NCI-H446 treated with DMSO at 0.1 percent for 48 hours (cell line): ENCODE data around the gene WDR62.

Experiments
- DNase-seq: peaks from one replicate; lab custom pipeline; 2025; lab: John Stamatoyannopoulos, UW

Gene WDR62

DNA sequence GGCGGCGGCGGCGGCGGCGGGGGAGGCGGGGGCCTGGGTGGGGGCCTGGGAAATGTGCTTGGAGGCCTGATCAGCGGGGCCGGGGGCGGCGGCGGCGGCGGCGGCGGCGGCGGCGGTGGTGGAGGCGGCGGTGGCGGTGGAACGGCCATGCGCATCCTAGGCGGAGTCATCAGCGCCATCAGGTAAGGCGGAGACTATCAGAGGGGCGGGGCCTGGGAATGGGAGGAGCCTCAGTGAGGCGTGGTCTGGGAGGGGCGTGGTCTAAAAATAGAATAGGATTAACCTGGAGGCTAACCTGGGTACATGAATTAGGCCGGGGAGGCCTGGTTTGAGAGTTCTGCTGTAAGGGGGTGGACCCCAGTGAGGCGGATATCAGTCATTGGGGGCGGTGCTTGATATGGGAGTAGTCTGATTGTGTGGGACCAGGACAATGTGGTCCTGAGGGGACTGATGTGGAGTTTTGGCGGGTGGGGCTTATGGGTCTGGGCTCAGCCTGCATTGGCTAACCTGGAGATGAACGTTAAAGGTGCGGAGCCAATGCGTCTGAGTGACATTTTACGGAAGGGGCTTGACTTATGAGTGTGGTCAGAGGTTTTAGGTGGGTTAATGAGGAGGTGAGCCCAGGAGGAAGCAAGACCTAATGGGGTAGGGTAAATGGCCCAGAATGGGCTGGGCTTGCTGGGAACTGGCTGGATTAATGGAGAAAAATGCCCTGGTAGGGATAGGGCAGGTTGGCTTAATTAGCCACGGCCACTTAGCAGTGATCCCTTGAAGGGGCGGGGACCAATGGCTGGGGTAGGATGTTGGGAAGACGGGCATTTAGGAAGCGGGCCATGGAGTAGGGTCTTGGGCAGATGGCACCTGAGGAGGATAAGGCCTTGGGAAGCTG lies 86.6 kb downstream of the WDR62 start:
- DNase-seq, result peak; percentile 42

DNA sequence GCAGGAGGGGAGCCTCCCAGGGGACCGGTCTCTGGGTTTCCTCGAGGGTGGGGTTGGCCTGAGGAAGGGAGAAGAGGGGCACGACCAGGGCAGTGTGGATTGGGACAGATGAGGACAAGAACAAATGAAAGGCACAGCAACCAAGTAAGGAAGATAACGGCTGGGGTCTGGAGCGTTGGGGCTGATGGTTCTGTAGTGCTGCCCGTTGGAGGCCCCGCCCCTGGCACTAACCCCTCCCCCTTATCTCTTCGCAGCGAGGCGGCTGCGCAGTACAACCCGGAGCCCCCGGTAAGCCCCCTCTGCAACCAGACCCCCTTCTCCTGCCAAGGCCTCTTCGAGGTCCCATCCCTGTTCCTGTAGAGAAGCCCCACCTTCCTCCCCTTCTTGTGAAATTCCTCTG lies 87.3 kb downstream of the WDR62 start:
- no peak for DNase-seq

DNA sequence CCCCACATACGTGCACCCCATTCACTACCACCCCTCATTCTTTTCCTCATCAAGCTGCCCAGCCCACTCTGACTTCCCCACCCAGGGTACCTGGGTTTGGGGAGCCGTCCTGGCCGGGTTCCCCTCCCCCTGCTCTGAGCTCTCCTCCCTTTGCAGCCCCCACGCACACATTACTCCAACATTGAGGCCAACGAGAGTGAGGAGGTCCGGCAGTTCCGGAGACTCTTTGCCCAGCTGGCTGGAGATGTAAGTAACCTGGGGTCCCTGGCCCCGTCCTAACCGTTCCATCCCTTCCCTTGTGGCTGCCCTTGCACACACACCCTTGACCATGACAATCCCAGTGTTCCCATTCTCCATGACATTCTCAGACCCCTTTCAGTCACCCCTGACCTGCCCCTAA lies 87.8 kb downstream of the WDR62 start:
- DNase-seq, result no peak

DNA sequence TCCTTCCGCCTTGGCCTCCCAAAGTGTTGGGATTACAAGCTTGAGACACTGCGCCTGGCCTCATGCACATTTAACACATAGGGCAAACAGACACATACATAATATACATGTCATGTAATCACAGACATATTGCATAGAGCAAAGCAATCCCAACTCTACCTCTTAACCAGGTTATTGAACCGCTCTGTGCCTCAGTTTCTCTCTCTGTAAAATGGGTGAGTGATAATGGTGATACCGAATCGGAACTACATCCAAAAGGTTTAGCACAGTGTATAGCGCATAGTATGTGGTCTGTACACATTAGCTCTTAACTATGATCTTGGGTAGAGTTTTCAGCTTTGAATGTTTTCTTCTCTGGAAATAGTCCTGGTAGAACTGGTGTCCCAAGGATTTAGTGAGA lies 89.9 kb downstream of the WDR62 start:
- no peak for DNase-seq

DNA sequence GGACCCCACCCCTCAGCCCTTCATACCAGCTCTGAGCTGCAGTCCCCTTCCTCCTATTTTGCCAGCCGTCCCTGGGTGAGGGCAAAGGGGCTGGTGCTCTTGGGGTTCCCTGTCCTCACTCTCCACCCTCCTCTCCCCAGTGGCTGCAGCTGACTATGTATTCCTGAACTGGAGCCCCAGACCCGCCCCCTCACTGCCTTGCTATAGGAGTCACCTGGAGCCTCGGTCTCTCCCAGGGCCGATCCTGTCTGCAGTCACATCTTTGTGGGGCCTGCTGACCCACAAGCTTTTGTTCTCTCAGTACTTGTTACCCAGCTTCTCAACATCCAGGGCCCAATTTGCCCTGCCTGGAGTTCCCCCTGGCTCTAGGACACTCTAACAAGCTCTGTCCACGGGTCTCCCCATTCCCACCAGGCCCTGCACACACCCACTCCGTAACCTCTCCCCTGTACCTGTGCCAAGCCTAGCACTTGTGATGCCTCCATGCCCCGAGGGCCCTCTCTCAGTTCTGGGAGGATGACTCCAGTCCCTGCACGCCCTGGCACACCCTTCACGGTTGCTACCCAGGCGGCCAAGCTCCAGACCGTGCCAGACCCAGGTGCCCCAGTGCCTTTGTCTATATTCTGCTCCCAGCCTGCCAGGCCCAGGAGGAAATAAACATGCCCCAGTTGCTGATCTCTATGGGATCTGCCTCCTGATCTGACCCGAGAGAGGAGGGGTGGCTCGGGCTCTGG lies 95.1 kb downstream of the WDR62 start:
- no peak for DNase-seq

DNA sequence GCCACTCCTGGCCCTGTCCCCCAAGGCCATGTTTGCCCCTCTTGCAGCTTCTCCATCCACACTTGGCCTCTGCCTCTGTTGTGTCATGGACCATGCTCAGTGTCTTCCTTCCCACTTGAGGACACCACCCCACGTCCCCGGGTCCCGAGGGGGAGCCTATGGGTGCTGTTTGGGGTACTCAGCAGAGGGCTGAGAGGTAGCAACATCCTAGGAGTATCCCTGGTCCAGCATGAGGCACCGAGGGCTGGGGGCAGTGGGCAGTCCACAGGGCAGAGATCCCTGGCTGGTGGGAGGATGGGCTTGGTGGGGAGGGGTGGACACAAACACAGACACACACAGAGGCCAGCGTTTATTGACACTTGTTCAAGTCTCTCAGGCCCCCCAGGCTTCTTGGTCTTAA lies 95.9 kb downstream of the WDR62 start:
- no peak for DNase-seq

DNA sequence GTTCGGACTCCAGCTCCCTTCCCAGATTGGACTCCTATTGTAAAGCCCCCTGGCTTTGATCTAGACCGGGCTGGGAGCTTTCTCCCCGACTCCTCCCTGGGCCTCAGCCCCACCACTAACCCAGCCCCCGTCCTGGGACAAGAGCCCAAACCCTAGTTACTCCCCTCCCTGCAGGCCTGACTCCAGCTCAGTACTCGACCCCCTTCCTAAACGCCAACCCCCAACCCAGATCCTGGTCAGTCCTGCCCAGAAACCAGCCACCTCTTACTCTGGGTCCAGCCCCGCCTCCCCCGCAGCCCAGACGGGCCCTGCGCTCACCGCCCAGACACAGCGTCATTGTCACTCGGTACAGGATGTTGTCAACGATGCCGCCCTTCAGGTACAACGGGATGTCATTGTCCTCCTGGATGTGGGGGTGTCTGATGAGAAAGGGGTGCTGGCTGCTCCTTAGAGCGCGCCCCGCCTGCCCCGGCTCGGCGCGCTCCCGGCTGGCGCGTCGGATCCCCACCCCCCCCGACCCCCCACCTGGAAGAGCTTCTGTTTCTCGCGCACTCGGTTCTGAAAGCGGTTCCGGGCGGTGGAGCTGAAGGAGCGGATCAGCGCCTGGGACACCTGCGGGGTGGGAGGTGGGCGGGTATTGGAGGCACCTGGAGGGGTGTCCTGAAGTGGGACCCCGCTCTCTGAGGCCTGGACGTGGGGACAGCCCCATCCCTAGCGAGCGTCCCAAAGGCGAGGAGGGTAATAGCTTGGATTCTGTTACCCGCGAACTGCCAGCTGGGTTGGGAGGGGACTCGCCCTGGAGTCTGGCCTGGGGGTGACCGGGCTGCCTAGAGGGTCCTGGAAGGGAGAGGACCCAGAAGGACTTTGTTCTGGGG lies 96.7 kb downstream of the WDR62 start:
- DNase-seq, result no peak

DNA sequence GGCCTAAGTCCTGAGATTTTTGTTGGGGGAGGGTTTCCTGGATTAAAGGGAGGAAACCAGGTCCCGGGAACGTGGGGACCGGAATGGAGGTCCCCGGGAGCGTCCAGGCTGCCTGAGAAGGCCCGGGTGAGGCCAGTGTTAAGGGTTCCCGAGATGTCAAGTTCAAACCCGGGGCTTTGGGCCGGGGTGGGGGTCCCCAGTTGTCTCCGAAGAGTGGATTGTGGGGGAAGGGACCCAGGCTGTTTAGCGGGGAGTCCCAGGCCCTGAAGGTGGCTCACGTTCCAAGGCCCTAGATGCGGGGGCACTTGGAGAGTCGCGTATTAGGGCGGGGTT lies 97.3 kb downstream of the WDR62 start:
- DNase-seq, result no peak

DNA sequence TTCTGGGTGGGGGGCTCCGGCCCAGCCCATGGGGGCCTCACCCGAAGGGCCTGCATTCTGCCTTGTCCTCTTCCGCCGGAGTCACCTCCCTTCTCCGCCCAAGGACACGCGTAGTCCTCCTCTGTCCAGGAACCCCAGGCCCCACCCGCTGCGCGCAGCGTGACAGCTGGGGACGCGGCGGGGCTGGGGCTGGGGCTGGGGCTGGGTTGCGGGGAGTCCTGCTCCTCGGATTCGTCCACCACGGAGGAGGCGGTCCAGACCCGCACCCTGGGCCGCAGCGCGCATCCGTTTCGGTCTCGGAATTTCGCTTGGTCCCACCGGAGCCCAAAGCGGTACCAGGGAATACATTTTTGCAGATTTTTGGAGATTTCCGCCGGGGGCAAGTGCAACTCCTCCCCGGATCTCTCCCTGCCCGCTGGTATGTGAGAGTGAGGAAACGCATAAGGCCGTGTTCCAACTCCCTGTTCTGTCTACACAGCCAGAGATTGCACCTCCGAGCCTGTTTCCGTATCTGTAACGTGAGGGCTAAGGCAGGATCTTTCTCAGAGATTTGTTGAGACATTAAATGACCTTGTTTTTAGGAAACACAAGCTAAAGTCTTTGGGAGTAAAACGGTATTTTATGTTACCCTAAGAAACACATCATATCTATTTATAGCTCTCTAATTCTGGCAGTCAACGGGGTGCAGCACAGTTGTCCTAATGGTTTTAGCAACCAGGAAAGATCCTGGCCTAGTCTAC lies 97.8 kb downstream of the WDR62 start, which contains the start of gene COX7A1:
Gene COX7A1 (minus strand): TSS at position 96 of the 740 bp plus-strand sequence. CDS start 40 bp downstream, at position 56.
- no peak for DNase-seq

DNA sequence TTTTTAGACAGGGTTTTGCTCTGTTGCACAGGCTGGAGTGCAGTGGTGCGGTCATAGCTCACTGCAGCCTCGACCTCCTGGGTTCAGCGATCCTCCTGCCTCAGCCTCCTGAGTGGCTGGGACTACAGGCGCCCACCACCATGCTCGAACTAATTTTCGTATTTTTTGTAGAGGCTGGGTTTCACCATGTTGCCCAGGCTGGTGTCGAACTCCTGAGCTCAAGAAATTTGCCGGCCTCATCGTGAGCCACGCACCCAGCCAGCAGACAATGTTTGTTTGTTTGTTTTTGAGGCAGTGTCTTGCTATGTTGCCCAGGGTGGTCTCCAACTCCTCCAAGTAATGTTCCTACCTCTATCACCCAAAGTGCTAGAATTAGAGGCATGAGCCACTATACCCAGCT lies 98.4 kb downstream of the WDR62 start:
- no peak for DNase-seq
